C4-2B (cell line): ENCODE data around the gene SLC35F3.

ENCODE experiments used
- CTCF ChIP-seq: fragments of 450-650 bp; conservative IDR thresholded peaks from 2 replicates; pipeline ENCODE4 v1.5.1; 2017; ENCODE audit warnings: mild to moderate bottlenecking
- ZFX ChIP-seq: fragments of 450-650 bp; IDR thresholded peaks from 2 replicates; pipeline ENCODE4 v1.6.1; 2017

- peak; percentile 62 for TF ChIP-seq CTCF
- TF ChIP-seq ZFX, result no peak
Observed at GRCh38 chr1:234188454-234188792, 283.9 kb downstream of the SLC35F3 start.
